Tibial nerve (tissue), 4 donors: ENCODE data around the gene SLF2. TPM values are rescaled to one million over a fixed set of nuclear protein-coding genes. Genes with fewer than 3 reads are reported as not detected.

ENCODE experiments used
- DNase-seq, 2 donors: peaks; one replicate each; pipeline ENCODE4 v3.0.0-alpha.2; 2019; ENCODE audit warnings: low spot score in 2 of 2
- H3K27ac ChIP-seq, 4 donors: fragments of 200-600 bp; sonication (generic) in 3 of 4; one replicate each; pipeline ENCODE4 v1.5.1; 2017 to 2019; ENCODE audit warnings: mild to moderate bottlenecking in 1 of 4
- H3K27me3 ChIP-seq, 2 donors: fragments of 200-600 bp; sonication (generic) in 1 of 2; one replicate each; pipeline versions ENCODE4 v1.5.1 to v1.6.0; 2017 to 2019
- H3K36me3 ChIP-seq, 3 donors: fragments of 200-600 bp; sonication (generic); one replicate each; pipeline ENCODE4 v1.5.1; 2018 to 2019
- H3K4me1 ChIP-seq, 4 donors: fragments of 200-600 bp; sonication (generic) in 3 of 4; one replicate each; pipeline ENCODE4 v1.5.1; 2017 to 2019
- H3K4me3 ChIP-seq, 4 donors: fragments of 200-600 bp; sonication (generic) in 3 of 4; one replicate each; pipeline ENCODE4 v1.5.1; 2017 to 2019; ENCODE audit warnings: mild to moderate bottlenecking in 1 of 4, moderate library complexity in 1 of 4
- H3K9me3 ChIP-seq, 4 donors: fragments of 200-600 bp; sonication (generic) in 3 of 4; one replicate each; pipeline ENCODE4 v1.5.1; 2017 to 2019
- EP300 ChIP-seq, 2 donors: sonication (generic); formaldehyde crosslinking; IDR thresholded peaks; one replicate each; pipeline ENCODE4 v1.6.1; 2017; ENCODE audit warnings: antibody characterized with exemption in 2 of 2, mild to moderate bottlenecking in 1 of 2
- POLR2A ChIP-seq, 2 donors: fragments of 450-650 bp; IDR thresholded peaks; one replicate each; pipeline ENCODE4 v1.6.1; 2017; ENCODE audit warnings: antibody characterized with exemption in 2 of 2, mild to moderate bottlenecking in 2 of 2, moderate library complexity in 2 of 2
- WGBS, 2 donors: methylation state at CpG; one replicate each; pipeline ENCODE4 v1.1.5; 2018; 5-methylcytosine and 5-hydroxymethylcytosine counted together
- small RNA-seq: library from RNA; depleted of rRNA; stranded (forward); fragments of <200 nt; gene quantifications from one replicate; pipeline ENCODE3, GENCODE V24; 2016
- total RNA-seq, 4 donors: library from RNA; depleted of rRNA; stranded (reverse); fragments of >200 nt; gene quantifications; one replicate each; pipeline ENCODE4 v1.1.0, GENCODE V29; 2016
- TF ChIP-seq, protein P1 (sequence below), 5 experiments: fragments of 200-600 bp in 3 of 5; fragments of 450-650 bp in 2 of 5; sonication (generic) in 3 of 5; IDR thresholded peaks; one replicate each; pipeline ENCODE4 v1.5.1; 2016 to 2019; ENCODE audit warnings: antibody characterized with exemption in 5 of 5, mild to moderate bottlenecking in 3 of 5, moderate library complexity in 2 of 5

SLF2 gene
- total RNA-seq, 4 donors from 2014 or later = 25.7 to 37.7 (median 29.7) TPM

DNA sequence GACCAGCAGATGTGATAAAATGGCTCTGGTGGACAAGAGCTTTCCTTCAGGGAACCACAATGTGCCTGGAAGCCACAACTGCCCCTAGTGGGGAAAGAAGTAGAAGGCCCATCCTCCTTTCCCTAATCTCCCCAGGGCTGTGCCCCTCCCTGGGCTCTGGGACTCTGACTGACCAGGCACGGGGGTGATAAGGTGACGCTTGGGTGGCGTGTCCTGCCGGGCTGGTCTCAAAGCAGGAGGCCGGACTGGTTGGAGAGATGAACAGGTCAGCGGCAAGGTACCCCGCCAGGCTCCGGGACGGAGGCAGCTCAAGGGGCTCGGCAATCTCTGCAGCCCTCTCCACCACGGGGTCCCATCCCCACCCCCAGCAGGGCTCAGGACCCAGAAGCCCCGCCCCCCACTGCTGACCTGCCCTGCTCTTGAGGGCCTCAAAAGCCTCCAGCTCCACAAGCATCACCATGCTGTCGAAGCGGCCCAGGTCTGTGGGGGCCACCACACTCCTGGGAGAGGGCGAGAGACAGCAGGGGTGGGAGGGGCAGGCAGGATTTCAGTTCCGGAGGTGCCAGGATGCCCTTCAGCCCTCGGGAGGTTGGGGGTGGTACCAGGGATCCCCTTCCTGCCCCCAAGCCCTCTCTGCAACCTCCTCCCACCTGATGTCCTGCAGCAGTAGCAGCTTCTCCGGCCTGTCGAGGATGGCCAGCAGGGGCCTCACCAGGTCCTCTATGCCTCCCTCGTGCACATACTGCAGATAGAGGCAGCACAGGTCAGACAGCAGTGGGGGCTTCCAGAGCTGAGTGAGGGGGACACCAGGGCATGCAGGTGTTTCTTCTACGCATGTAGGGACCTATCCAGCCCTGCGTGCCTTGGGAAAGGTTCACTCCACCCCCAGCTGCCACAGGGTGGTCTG, 99.0 kb downstream of the SLF2 start:
- H3K4me1 ChIP-seq = peaks cover 0 to 59% (median 29%) of the 10 kb centered on the region in 4 donors
- H3K4me3 ChIP-seq = no peak overlapping the region
- WGBS, 2 donors = 54 to 86% methylated on average over 11 to 15 of the region's 22 CpGs
- no peaks in the 10 kb centered on the region for H3K9me3 ChIP-seq
- no peaks in the 10 kb centered on the region for H3K27me3 ChIP-seq
- no peak for DNase-seq
- peaks cover 0 to 8% (median 0%) of the 10 kb centered on the region in 3 donors for H3K36me3 ChIP-seq
- no peak for TF ChIP-seq EP300 (IDR thresholded peaks at IDR 0.05)
- TF ChIP-seq, protein P1, sequence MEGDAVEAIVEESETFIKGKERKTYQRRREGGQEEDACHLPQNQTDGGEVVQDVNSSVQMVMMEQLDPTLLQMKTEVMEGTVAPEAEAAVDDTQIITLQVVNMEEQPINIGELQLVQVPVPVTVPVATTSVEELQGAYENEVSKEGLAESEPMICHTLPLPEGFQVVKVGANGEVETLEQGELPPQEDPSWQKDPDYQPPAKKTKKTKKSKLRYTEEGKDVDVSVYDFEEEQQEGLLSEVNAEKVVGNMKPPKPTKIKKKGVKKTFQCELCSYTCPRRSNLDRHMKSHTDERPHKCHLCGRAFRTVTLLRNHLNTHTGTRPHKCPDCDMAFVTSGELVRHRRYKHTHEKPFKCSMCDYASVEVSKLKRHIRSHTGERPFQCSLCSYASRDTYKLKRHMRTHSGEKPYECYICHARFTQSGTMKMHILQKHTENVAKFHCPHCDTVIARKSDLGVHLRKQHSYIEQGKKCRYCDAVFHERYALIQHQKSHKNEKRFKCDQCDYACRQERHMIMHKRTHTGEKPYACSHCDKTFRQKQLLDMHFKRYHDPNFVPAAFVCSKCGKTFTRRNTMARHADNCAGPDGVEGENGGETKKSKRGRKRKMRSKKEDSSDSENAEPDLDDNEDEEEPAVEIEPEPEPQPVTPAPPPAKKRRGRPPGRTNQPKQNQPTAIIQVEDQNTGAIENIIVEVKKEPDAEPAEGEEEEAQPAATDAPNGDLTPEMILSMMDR (IDR thresholded peaks at IDR 0.05) = peak in 1 of 5 experiments; percentile 21
- H3K27ac ChIP-seq = peak overlapping the region in 3 of 4 donors; percentile 0 to 84 (median 77)

DNA sequence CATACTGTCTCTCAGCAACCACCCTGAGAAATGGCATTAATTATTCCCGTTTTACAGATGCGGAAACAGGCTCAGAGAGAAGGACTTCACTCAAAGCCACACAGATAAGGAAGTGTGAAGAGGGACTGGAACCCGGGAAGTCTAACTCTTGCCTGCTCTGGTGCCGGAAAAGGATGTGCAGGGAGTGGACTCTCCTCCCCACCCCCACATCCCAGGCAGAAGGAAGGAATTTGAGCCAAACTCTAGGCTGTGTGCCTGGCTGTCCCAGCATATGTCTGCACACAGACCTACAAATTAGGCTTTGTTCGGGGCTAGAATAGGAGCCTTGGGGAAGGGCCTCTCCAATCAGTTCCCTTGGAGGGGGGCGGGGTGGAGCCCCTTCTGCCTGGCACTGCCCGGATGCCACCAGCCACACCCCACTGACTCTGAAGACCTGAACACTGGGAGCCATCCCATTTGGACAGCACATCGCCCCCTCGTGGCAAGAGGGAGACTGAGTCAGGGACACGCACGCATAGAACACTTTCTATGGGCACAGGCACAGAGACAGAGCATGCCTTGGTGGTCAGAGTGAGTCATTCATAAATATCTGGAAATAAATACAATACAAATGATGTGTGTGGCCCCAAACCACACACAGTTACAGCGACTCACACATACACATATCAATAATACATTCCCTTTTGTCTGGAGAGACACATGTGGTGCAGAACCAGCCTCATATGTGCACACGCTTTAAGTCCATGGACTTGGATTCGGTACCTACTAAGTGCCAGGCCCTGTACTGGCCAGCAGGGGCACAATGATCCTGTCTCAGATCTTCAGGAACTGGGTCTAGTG, 100.0 kb downstream of the SLF2 start:
- peak; percentile 81 to 90 for DNase-seq
- 6 to 12% methylated on average over 14 of the region's 14 CpGs for WGBS, 2 donors
- peaks cover 0 to 49% (median 26%) of the 10 kb centered on the region in 4 donors for H3K4me1 ChIP-seq
- H3K36me3 ChIP-seq = no peaks in the 10 kb centered on the region
- peak overlapping the region; percentile 0 to 84 (median 70) for H3K27ac ChIP-seq
- peak in 1 of 2 donors; percentile 83 for TF ChIP-seq EP300 (IDR thresholded peaks at IDR 0.05)
- TF ChIP-seq POLR2A (IDR thresholded peaks at IDR 0.05) = no peak
- TF ChIP-seq, protein P1 (IDR thresholded peaks at IDR 0.05) = peak; percentile 78 to 97 (median 92)
- no peak overlapping the region for H3K4me3 ChIP-seq
- H3K9me3 ChIP-seq = no peaks in the 10 kb centered on the region
- no peaks in the 10 kb centered on the region for H3K27me3 ChIP-seq

DNA sequence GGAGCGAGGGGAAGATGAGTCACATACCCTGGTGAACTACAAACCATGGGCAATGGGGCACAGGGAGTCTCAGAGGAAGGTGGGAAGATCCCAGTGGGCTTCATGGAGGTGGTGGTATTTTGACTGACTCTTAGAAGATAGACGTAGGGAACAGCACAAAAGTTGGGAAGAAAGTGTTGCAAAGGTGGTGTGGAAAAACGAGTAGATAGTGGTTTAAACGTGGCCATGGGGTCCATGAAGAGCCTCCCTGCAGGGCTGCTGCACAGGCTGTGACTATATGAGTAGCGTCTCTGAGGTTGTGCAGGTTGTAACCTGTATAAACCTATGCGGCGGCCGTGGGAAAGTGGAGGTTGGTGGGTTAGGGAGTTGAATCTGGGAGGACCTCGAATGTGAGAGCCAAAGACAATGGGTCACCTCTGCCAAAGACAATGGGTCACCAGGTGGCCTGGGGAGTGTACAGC, 100.6 kb downstream of the SLF2 start:
- Histone ChIP-seq H3K4me1 (peaks cover 0 to 44% (median 23%) of the 10 kb centered on the region in 4 donors), H3K9me3 (no peaks in the 10 kb centered on the region), H3K4me3 (no peak overlapping the region), H3K27ac (peak overlapping the region in 3 of 4 donors; percentile 62 to 84 (median 77)), H3K36me3 (no peaks in the 10 kb centered on the region), H3K27me3 (no peaks in the 10 kb centered on the region)
- WGBS, 2 donors = 55 to 59% methylated on average over 9 of the region's 9 CpGs
- no peak for DNase-seq
- TF ChIP-seq EP300 (IDR thresholded peaks at IDR 0.05) (no peak), POLR2A (IDR thresholded peaks at IDR 0.05) (no peak)
- TF ChIP-seq, protein P1 (IDR thresholded peaks at IDR 0.05) = no peak

- Histone ChIP-seq H3K9me3 (no peaks in the 10 kb centered on the region), H3K4me1 (peaks cover 0 to 43% (median 28%) of the 10 kb centered on the region in 4 donors), H3K27me3 (peaks cover 0 to 7% of the 10 kb centered on the region in 2 donors), H3K36me3 (no peaks in the 10 kb centered on the region), H3K27ac (no peak overlapping the region), H3K4me3 (no peak overlapping the region)
- peak; percentile 82 to 93 for DNase-seq
- WGBS, 2 donors = 19 to 25% methylated on average over 11 of the region's 11 CpGs
- TF ChIP-seq, protein P1 (IDR thresholded peaks at IDR 0.05) = peak; percentile 91 to 94 (median 93)
- TF ChIP-seq POLR2A (IDR thresholded peaks at IDR 0.05) = no peak
- TF ChIP-seq EP300 (IDR thresholded peaks at IDR 0.05) = no peak
Measured at GRCh38 chr10:101014230-101014884, 101.6 kb downstream of the SLF2 start.

Small RNA genes lying within 50 kb of the gene (small RNA-seq; reads per million reads assigned to genes)
- gene MIR608 = not detected
- gene RF00019 = not detected

Other genes with a start within 250 kb of the SLF2 start
- gene PAX2, start 167.4 kb upstream of the SLF2 start, total RNA-seq = not detected
- gene SEMA4G, start 56.5 kb downstream of the SLF2 start, total RNA-seq = 1 to 10 TPM; 3.1 to 9.2 (median 5.3) TPM
- gene MRPL43, start 74.5 kb downstream of the SLF2 start, total RNA-seq = 100 to 1,000 TPM in 2 of 4 donors, 10 to 100 TPM in 2; 64.1 to 146 (median 99.5) TPM
- 10 to 100 TPM in 1 of 4 donors, 1 to 10 TPM in 3; 5.0 to 11.4 (median 6.6) TPM for gene TWNK, start 74.6 kb downstream of the SLF2 start, total RNA-seq
- gene LZTS2, start 86.8 kb downstream of the SLF2 start, total RNA-seq = 100 to 1,000 TPM in 2 of 4 donors, 10 to 100 TPM in 2; 81.4 to 134 (median 98.7) TPM
- gene PDZD7, start 118.2 kb downstream of the SLF2 start, total RNA-seq = 1 to 10 TPM in 3 of 4 donors, under 1 TPM in 1; 0.84 to 2.4 (median 1.9) TPM
- gene SFXN3, start 118.3 kb downstream of the SLF2 start, total RNA-seq = 100 to 1,000 TPM in 2 of 4 donors, 10 to 100 TPM in 2; 77.4 to 181 (median 106) TPM
- 10 to 100 TPM in 1 of 4 donors, 1 to 10 TPM in 3; 4.0 to 13.5 (median 8.4) TPM for gene KAZALD1, start 149.0 kb downstream of the SLF2 start, total RNA-seq
- gene TLX1, start 218.3 kb downstream of the SLF2 start, total RNA-seq = not detected